NCI-H748 (cell line): Measurements from ENCODE around the gene DPH5.
"Not testable (repeated sequence)": the region's sequence is repeated elsewhere in the genome, so short reads cannot be mapped to it uniquely, and the experiment has no call there.

Experiments used
- DNase-seq: peaks from one replicate; lab custom pipeline; 2025; ENCODE audit not compliant: unreplicated experiment; lab: John Stamatoyannopoulos, UW

Gene DPH5

DNA sequence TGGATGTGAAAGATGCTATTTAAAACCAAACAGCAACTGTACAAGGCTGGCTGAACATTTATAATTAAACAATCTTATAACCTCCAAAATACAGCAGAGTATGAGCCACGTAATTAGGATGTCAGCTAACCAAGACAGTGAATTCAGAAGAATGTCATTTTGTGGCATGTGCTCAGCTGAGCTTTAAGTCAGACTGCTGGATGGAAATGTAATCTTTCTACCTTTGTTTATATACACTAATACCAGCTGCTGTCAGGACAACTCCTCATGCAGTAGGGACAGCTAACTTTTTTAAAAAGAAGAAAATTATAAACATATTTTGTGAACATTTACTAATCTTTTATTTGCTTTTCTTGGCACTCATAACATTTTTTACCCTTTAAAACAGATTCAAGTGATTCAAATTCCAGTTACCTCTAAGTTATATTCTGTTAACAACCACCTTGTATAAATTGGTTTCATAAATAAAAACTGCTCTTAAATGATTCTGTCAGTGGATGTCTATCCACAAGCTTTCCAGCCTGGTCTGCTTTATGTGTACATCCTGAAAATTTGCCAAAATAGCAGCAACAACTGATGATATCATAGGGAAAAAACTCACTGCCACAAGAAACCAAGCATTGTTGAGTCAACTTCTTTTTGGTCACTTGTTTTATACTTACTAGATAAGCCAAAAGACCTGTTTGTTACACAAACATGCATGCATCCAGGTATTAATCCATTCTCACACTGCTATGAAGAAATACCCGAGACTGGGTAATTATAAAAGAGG is 36.1 kb downstream of the DPH5 start:
- DNase-seq = no peak

- no peak for DNase-seq
Measured at GRCh38 chr1:100988121-100988520, 37.5 kb downstream of the DPH5 start.

- no peak for DNase-seq
Measured at GRCh38 chr1:100982793-100983192, 42.8 kb downstream of the DPH5 start.

- no peak for DNase-seq
Measured at GRCh38 chr1:100979631-100980030, 46.0 kb downstream of the DPH5 start.

- no peak for DNase-seq
Measured at GRCh38 chr1:100976936-100977335, 48.6 kb downstream of the DPH5 start.

DNA sequence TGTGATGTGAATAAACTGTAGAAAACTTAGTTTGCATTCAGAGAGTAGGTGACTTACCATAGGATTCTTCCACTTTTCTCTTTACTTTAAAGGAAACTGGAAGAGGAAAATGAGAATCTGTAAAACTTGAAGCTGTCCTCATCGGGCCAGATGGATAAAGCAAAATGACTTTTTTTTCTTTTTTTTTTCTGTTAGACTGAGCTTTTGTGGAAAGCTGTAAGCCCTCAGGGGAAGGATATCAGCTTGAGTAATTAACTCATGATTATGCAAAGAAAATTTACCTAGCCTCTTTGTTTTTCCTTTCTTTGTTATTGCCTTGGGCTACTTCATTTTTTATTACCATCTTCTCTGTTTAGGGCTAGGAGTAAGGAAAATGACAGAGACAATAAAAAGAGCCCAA is 53.4 kb downstream of the DPH5 start:
- DNase-seq = no peak

- DNase-seq = no peak
Measured at GRCh38 chr1:100971021-100971420, 54.6 kb downstream of the DPH5 start.

DNA sequence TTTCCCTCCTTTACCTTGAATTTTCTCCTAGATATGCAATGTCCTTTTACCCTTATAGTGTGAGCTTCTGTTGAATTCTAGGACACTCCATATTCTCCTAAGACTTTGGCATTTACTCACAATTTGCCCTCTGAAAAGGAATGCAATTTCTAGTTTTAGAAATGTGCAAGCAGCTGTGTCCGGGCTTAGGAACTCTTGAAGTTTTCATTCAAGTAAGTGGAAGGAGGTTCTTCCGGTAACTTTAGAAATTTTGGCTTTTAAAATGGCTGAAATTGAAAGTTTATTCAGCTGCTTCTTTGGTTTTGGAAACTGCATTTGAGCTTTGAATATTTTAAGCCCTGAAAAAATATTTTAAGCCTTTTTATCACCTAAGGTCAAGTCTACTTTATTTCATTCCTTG is 56.3 kb downstream of the DPH5 start:
- no peak for DNase-seq

GRCh38 chr1:100968621-100969020 is 57.0 kb downstream of the DPH5 start:
- no peak for DNase-seq

DNA sequence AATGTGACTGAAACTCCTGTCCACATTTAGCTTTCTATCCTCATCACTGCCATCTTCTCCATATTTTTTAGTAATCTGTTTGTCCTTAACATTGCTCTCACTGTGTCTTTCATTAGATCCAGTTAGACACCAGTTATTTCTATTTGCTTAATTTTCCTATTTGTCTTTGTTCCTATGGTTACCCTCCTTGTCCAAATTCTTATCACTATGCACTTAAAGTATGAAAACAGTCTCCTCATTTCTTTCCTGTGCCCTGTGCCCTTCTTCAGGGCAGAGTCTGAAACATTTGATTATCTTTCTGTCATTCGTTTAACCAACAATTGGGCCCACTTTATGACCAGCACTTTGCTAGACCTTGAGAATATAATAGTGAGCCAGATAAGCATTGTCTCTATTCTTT is 65.5 kb downstream of the DPH5 start:
- DNase-seq = no peak

GRCh38 chr1:100959502-100960060 is 66.0 kb downstream of the DPH5 start:
- no peak for DNase-seq

- DNase-seq = no peak
Measured at GRCh38 chr1:100955322-100955721, 70.3 kb downstream of the DPH5 start.

- DNase-seq = no peak
Measured at GRCh38 chr1:100953960-100954730, 71.4 kb downstream of the DPH5 start.

- DNase-seq = not testable (repeated sequence)
Measured at GRCh38 chr1:100952970-100953369, 72.6 kb downstream of the DPH5 start.

GRCh38 chr1:100952104-100952745 is 73.4 kb downstream of the DPH5 start:
- DNase-seq = no peak

GRCh38 chr1:100950781-100951180 is 74.8 kb downstream of the DPH5 start:
- DNase-seq = no peak

GRCh38 chr1:100950337-100950736 is 75.2 kb downstream of the DPH5 start:
- no peak for DNase-seq

- DNase-seq = peak; percentile 83
Measured at GRCh38 chr1:100949515-100950158, 75.9 kb downstream of the DPH5 start.

- not testable (repeated sequence) for DNase-seq
Measured at GRCh38 chr1:100948721-100949405, 76.7 kb downstream of the DPH5 start.

DNA sequence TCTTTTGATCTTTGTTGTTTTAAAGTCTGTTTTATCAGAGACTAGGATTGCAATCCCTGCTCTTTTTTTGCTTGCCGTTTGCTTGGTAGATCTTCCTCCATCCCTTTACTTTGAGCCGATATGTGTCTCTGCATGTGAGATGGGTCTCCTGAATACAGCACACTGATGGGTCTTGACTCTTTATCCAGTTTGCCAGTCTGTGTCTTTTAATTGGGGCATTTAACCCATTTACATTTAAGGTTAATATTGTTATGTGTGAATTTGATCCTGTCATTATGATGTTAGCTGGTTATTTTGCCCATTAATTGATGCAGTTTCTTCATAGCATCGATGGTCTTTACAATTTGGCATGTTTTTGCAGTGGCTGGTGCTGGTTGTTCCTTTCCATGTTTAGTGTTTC is 77.8 kb downstream of the DPH5 start:
- not testable (repeated sequence) for DNase-seq
